Mucosa of descending colon (tissue), 3 donors: ENCODE measurements around the gene SEMA4C. TPM values are rescaled to one million over a fixed set of nuclear protein-coding genes. Genes with fewer than 3 reads are reported as not detected.
A peak's percentile ranks its signal among the peaks of the same experiment; 100 is the strongest.

Experiments used
- ATAC-seq: fragments of 200-7000 bp; cut with Tn5 transposase; one replicate; pipeline ENCODE4 v1.9.1; 2020; ENCODE audit warnings: mild to moderate bottlenecking, moderate library complexity
- DNase-seq, 3 donors: peaks; one replicate each; pipeline ENCODE4 v3.0.0-alpha.2; 2020
- H3K36me3 ChIP-seq: fragments of 200-600 bp; one replicate; pipeline ENCODE4 v1.8.0; 2021; ENCODE audit warnings: low read depth, mild to moderate bottlenecking
- H3K4me1 ChIP-seq: fragments of 200-600 bp; one replicate; pipeline ENCODE4 v1.8.0; 2021; ENCODE audit warnings: low read depth, mild to moderate bottlenecking
- H3K4me3 ChIP-seq: fragments of 200-600 bp; one replicate; pipeline ENCODE4 v1.8.0; 2021; ENCODE audit warnings: mild to moderate bottlenecking
- H3K9me3 ChIP-seq: fragments of 200-600 bp; one replicate; pipeline ENCODE4 v1.8.0; 2021; ENCODE audit warnings: mild to moderate bottlenecking
- CTCF ChIP-seq: fragments of 200-600 bp; IDR thresholded peaks from one replicate; pipeline ENCODE4 v1.8.0; 2022; ENCODE audit warnings: antibody characterized with exemption, mild to moderate bottlenecking
- intact Hi-C, 2 donors: fragments of 100-400 bp; cut with DNase I in 1 of 2; cut with micrococcal nuclease in 1 of 2; formaldehyde crosslinking; loops; one replicate each; pipeline versions ENCODE4 v1.11.0 to v1.11.1; 2022; cut with DNase I, micrococcal nuclease
- total RNA-seq, 3 donors: library from RNA; stranded (reverse); fragmentation: NEBNext Ultra II Directional in 2 of 3; extraction: Animal tissue kit (Norgen Biotek cat#: 25700) in 2 of 3; gene quantifications; one replicate each; pipeline versions ENCODE4 v1.2.1 to v1.2.4, GENCODE V29; 2021 to 2023
- donor health status: DM: no; HTN: no; CAD: no; lungs with moderate emphysema.
- donor health status: DM: no; HTN: no; CAD: no.
- donor health status: DM: no; HTN: yes; CAD: no.

Gene SEMA4C
- total RNA-seq, 3 donors from 2014 or later: 14.4 to 83.8 (median 17.5) TPM

GRCh38 chr2:96895746-96896651, 26.1 kb upstream of the SEMA4C start:
- Histone ChIP-seq H3K9me3 (no peaks in the 10 kb centered on the region), H3K36me3 (no peaks in the 10 kb centered on the region), H3K4me1 (peaks cover 14% of the 10 kb centered on the region), H3K4me3 (no peak overlapping the region)
- peak; percentile 86 for ATAC-seq
- intact Hi-C loops: no loop called here
- no peak for TF ChIP-seq CTCF
- DNase-seq: no peak

GRCh38 chr2:96895032-96895745, 25.3 kb upstream of the SEMA4C start:
- Histone ChIP-seq H3K4me3 (no peak overlapping the region), H3K4me1 (peaks cover 14% of the 10 kb centered on the region), H3K9me3 (no peaks in the 10 kb centered on the region), H3K36me3 (no peaks in the 10 kb centered on the region)
- ATAC-seq (peak; percentile 59), DNase-seq (no peak)
- TF ChIP-seq CTCF: no peak
- intact Hi-C loops: no loop called here

GRCh38 chr2:96894151-96894531, 24.3 kb upstream of the SEMA4C start:
- no peaks in the 10 kb centered on the region for H3K36me3 ChIP-seq
- H3K4me3 ChIP-seq: no peak overlapping the region
- peaks cover 14% of the 10 kb centered on the region for H3K4me1 ChIP-seq
- no peak for ATAC-seq
- no peak for DNase-seq
- intact Hi-C loops: no loop called here
- TF ChIP-seq CTCF: no peak
- no peaks in the 10 kb centered on the region for H3K9me3 ChIP-seq

GRCh38 chr2:96893289-96894150, 23.6 kb upstream of the SEMA4C start:
- TF ChIP-seq CTCF: no peak
- ATAC-seq (no peak), DNase-seq (no peak)
- H3K9me3 ChIP-seq: no peaks in the 10 kb centered on the region
- H3K36me3 ChIP-seq: no peaks in the 10 kb centered on the region
- H3K4me3 ChIP-seq: no peak overlapping the region
- peaks cover 20% of the 10 kb centered on the region for H3K4me1 ChIP-seq
- intact Hi-C loops: no loop called here

- no peak for TF ChIP-seq CTCF
- Histone ChIP-seq H3K4me3 (no peak overlapping the region), H3K36me3 (no peaks in the 10 kb centered on the region), H3K9me3 (no peaks in the 10 kb centered on the region), H3K4me1 (peaks cover 28% of the 10 kb centered on the region)
- intact Hi-C loops: no loop called here
- DNase-seq: peak in 1 of 3 donors; percentile 47
- no peak for ATAC-seq
These were observed 21.9 kb upstream of the SEMA4C start for GRCh38 chr2:96891591-96892333.
